ENCODE results near the gene ACSL1.
"Not testable (repeated sequence)": the region's sequence is repeated elsewhere in the genome, so short reads cannot be mapped to it uniquely, and the experiment has no call there.

DNA sequence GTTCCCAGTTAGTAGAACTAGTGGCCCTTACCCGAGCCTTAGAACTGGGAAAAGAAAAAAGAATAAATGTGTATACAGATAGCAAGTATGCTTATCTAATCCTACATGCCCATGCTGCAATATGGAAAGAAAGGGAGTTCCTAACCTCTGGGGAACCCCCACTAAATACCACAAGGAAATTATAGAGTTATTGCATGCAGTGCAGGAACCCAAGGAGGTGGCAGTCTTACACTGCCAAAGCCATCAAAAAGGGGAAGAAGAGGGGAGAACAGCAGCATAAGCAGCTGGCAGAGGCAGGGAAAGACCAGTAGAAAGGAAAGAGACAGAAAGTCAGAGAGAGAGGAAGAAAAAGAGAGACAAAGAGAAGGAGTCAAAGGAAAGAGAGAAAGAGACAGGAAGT is 86.2 kb downstream of the ACSL1 start:
- TF ChIP-seq, protein P1, sequence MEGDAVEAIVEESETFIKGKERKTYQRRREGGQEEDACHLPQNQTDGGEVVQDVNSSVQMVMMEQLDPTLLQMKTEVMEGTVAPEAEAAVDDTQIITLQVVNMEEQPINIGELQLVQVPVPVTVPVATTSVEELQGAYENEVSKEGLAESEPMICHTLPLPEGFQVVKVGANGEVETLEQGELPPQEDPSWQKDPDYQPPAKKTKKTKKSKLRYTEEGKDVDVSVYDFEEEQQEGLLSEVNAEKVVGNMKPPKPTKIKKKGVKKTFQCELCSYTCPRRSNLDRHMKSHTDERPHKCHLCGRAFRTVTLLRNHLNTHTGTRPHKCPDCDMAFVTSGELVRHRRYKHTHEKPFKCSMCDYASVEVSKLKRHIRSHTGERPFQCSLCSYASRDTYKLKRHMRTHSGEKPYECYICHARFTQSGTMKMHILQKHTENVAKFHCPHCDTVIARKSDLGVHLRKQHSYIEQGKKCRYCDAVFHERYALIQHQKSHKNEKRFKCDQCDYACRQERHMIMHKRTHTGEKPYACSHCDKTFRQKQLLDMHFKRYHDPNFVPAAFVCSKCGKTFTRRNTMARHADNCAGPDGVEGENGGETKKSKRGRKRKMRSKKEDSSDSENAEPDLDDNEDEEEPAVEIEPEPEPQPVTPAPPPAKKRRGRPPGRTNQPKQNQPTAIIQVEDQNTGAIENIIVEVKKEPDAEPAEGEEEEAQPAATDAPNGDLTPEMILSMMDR (conservative IDR thresholded peaks at IDR 0.05), result not testable (repeated sequence)
- not testable (repeated sequence) for TF ChIP-seq ZFX (IDR thresholded peaks at IDR 0.05)
